Heart right ventricle (tissue), 16 donors: ENCODE data around the gene SMURF1. TPM values are rescaled to one million over a fixed set of nuclear protein-coding genes. Genes with fewer than 3 reads are reported as not detected.

Experiments used
- ATAC-seq, 8 donors: fragments of 200-7000 bp; cut with Tn5 transposase; one replicate each; pipeline ENCODE4 v1.9.1; 2020; ENCODE audit warnings: mild to moderate bottlenecking in 8 of 8, moderate library complexity in 8 of 8, moderate number of reproducible peaks in 1 of 8
- DNase-seq, 2 donors: peaks; one replicate each; pipeline ENCODE4 v3.0.0-alpha.2; 2020
- H3K27ac ChIP-seq, 10 donors: fragments of 200-600 bp; sonication (generic) in 2 of 10; one replicate each; pipeline versions ENCODE4 v1.5.0 to v1.8.0; 2020 to 2022; ENCODE audit warnings: mild to moderate bottlenecking in 3 of 10
- H3K27me3 ChIP-seq, 7 donors: fragments of 200-600 bp; one replicate each; pipeline ENCODE4 v1.8.0; 2021 to 2022; ENCODE audit warnings: mild to moderate bottlenecking in 2 of 7
- H3K36me3 ChIP-seq, 9 donors: fragments of 200-600 bp; sonication (generic) in 1 of 9; one replicate each; pipeline versions ENCODE4 v1.5.0 to v1.8.0; 2020 to 2022; ENCODE audit warnings: mild to moderate bottlenecking in 2 of 9
- H3K4me1 ChIP-seq, 9 donors: fragments of 200-600 bp; sonication (generic) in 1 of 9; one replicate each; pipeline versions ENCODE4 v1.5.0 to v1.8.0; 2020 to 2022; ENCODE audit warnings: mild to moderate bottlenecking in 4 of 9
- H3K4me3 ChIP-seq, 10 donors: fragments of 200-600 bp; sonication (generic) in 2 of 10; one replicate each; pipeline versions ENCODE4 v1.5.0 to v1.8.0; 2020 to 2022; ENCODE audit warnings: mild to moderate bottlenecking in 7 of 10, moderate library complexity in 2 of 10
- H3K9me3 ChIP-seq, 11 donors: fragments of 200-600 bp in 10 of 11; sonication (generic) in 2 of 11; one replicate each; pipeline versions ENCODE4 v1.5.0 to v1.8.0; 2013 to 2022; ENCODE audit warnings: mild to moderate bottlenecking in 2 of 11, control low read depth in 1 of 11, moderate library complexity in 1 of 11
- WGBS, 2 donors: extraction: QIAGEN DNeasy Blood & Tissue Kit; methylation state at CpG; one replicate each; pipeline ENCODE4 v1.1.7; 2013; ENCODE audit warnings: inconsistent platforms in 1 of 2; 5-methylcytosine and 5-hydroxymethylcytosine counted together
- intact Hi-C, 10 donors: fragments of 100-400 bp; cut with DNase I; formaldehyde crosslinking; loops; one replicate each; pipeline versions ENCODE4 v1.11.1 to v1.14.2; 2022
- polyA plus RNA-seq, 2 donors: library from polyadenylated mRNA; stranded (reverse); fragments of 200-250 nt; gene quantifications; one replicate each; pipeline ENCODE4 v1.2.3, GENCODE V29; 2013
- total RNA-seq, 10 donors: library from RNA; stranded (reverse); fragmentation: NEBNext Ultra II Directional in 3 of 10; extraction: Animal tissue kit (Norgen Biotek cat#: 25700) in 3 of 10; gene quantifications; one replicate each; pipeline versions ENCODE4 v1.2.1 to v1.2.4, GENCODE V29; 2021 to 2023
- TF ChIP-seq, protein P1 (sequence below), 9 donors: fragments of 200-600 bp; sonication (generic) in 2 of 9; IDR thresholded peaks; one replicate each; pipeline versions ENCODE4 v1.5.0 to v1.8.0; 2021 to 2022; ENCODE audit warnings: antibody characterized with exemption in 9 of 9, mild to moderate bottlenecking in 5 of 9, moderate library complexity in 1 of 9
- donor health status: Arrhythmogenic right ventricular cardiomyopathy.
- donor health status: ischemic (EF 13 %, LVEDD 7.1; RV severe dilation, severe dysfunction).
- donor health status: healthy with polysubstance abuse.
- donor health status: DM: no; HTN: yes; CAD: no.
- donor health status: DM: no; HTN: no; CAD: no.
- donor health status: ischemic (EF 25% LVEDD 6.9; RV normal size, moderate dysfunction).
- donor health status: ischemic (EF 25% LVEDD 5.7; RV mildly dilated, moderate dysfunction).
- donor health status: healthy.
- donor health status: DM: yes; HTN: yes; CAD: no.
- donor health status: Ischemic cardiomyopathy.
- donor health status: ischemic (EF 35%, LVEDD 5.7; RV mildly dilated, moderate dysfunction).
- donor health status: nonischemic (EF 11% LVEDD 7.7; RV severe dilation, severe dysfunction).
- donor health status: DM: yes; HTN: yes; CAD: no.
- donor health status: PGD.
- donor health status: ischemic (EF 29% LVEDD 5.4; RV normal size, mild dysfunction).
- donor health status: nonischemic (EF 23%, LVEDD 6.1; RV moderate dilation, normal function).

Gene SMURF1
- total and polyA plus RNA-seq, 12 donors: 4.2 to 14.7 (median 10.8) TPM

DNA sequence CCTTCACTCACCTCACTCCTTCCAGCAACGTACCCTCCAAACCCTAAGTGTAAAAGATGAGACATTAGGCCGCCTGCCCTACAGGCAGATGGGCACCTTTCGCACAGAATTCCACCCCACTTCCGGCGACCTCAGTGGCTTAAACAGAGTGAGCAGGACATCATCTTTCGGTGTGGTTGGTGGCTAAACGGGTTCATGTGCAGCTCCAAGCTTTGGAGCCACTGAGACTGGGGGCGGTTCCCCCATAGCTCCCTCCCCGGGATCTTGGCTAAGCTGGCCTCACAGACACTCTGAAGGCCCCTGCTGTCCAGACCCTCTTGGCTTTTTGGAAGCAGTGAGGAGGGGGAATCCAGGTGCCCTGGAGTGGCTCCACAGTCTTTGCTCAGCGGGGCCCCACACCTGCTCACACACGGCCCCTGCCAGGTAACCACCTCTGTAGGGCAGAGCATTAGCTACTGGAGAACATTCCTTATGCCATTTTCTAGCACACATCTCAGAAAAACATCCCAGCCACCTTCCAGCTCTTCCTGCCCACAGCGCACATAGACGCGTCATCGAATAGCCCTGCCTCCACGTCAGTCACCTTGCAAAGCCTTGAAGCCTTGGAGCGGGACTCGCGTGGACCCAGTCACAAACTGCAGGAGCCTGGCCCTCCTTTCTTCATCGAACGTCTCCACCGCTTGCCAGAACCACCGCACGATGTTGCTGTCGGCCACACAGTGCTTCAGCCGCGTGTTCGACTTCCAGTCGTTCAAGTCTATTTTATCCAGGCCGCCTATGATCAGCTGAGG lies 108.8 kb downstream of the SMURF1 start:
- TF ChIP-seq, protein P1, sequence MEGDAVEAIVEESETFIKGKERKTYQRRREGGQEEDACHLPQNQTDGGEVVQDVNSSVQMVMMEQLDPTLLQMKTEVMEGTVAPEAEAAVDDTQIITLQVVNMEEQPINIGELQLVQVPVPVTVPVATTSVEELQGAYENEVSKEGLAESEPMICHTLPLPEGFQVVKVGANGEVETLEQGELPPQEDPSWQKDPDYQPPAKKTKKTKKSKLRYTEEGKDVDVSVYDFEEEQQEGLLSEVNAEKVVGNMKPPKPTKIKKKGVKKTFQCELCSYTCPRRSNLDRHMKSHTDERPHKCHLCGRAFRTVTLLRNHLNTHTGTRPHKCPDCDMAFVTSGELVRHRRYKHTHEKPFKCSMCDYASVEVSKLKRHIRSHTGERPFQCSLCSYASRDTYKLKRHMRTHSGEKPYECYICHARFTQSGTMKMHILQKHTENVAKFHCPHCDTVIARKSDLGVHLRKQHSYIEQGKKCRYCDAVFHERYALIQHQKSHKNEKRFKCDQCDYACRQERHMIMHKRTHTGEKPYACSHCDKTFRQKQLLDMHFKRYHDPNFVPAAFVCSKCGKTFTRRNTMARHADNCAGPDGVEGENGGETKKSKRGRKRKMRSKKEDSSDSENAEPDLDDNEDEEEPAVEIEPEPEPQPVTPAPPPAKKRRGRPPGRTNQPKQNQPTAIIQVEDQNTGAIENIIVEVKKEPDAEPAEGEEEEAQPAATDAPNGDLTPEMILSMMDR (IDR thresholded peaks at IDR 0.05): no peak
- intact Hi-C loops: no loop called here
- ATAC-seq: no peak
- H3K4me3 ChIP-seq: no peak overlapping the region
- WGBS, 2 donors: 92 to 94% methylated on average over 30 of the region's 30 CpGs
- H3K27ac ChIP-seq: no peak overlapping the region
- H3K9me3 ChIP-seq: peaks cover 0 to 3% (median 0%) of the 10 kb centered on the region in 11 donors
- no peaks in the 10 kb centered on the region for H3K27me3 ChIP-seq
- peaks cover 10 to 100% (median 80%) of the 10 kb centered on the region in 9 donors for H3K36me3 ChIP-seq
- no peak for DNase-seq
- H3K4me1 ChIP-seq: peaks cover 0 to 27% (median 8%) of the 10 kb centered on the region in 9 donors

DNA sequence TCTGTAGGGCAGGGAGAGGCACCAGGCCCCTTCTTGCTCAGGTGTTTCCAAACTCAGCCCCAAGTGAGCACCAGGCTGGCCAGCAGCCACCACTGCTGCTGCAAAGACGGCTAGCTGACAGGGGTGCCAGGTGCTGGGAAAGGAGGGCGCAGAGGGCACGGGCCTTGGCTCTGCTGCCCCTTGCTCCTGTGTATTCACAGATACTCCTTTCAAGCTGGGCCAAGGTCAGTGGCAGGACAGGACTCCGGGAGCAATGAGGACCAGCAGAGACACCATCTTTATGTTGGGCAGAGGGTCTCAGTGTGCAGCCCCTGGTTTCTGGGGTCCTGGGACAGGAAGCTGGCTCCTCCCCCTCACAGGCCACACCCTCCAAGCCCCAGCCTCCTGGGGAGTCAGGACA lies 110.1 kb downstream of the SMURF1 start:
- no peaks in the 10 kb centered on the region for H3K27me3 ChIP-seq
- peaks cover 10 to 100% (median 83%) of the 10 kb centered on the region in 9 donors for H3K36me3 ChIP-seq
- TF ChIP-seq, protein P1 (IDR thresholded peaks at IDR 0.05): no peak
- DNase-seq (no peak), ATAC-seq (no peak)
- no peak overlapping the region for H3K4me3 ChIP-seq
- 67 to 78% methylated on average over 4 of the region's 4 CpGs for WGBS, 2 donors
- peaks cover 0 to 40% (median 19%) of the 10 kb centered on the region in 9 donors for H3K4me1 ChIP-seq
- intact Hi-C loops: no loop called here
- peak overlapping the region in 2 of 10 donors; percentile 30 to 31 for H3K27ac ChIP-seq
- H3K9me3 ChIP-seq: peaks cover 0 to 6% (median 0%) of the 10 kb centered on the region in 11 donors

DNA sequence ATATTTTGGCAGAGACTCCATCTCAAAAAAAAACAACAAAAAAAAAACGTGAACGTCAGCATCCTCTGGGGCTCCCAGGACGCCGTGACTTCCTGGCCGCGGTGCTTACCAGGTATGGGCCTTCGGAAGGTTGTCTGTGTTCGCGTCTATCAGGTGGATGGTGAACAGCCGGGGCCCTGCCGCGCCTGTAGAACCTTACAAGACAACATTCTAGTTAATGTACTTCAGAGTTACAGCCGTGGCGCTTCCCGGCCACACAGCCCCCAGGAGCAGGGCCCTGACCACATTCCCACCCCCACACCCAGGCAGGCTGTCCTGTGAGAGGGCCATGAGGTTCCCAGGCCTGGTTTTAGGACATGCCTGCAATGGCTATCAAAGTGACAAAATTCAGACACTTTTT lies 111.0 kb downstream of the SMURF1 start:
- ATAC-seq (no peak), DNase-seq (no peak)
- peaks cover 10 to 100% (median 82%) of the 10 kb centered on the region in 9 donors for H3K36me3 ChIP-seq
- H3K4me3 ChIP-seq: no peak overlapping the region
- TF ChIP-seq, protein P1 (IDR thresholded peaks at IDR 0.05): no peak
- intact Hi-C loops: no loop called here
- no peaks in the 10 kb centered on the region for H3K27me3 ChIP-seq
- WGBS, 2 donors: 81 to 85% methylated on average over 15 of the region's 15 CpGs
- H3K27ac ChIP-seq: peak overlapping the region in 1 of 10 donors; percentile 31
- peaks cover 0 to 41% (median 19%) of the 10 kb centered on the region in 9 donors for H3K4me1 ChIP-seq
- H3K9me3 ChIP-seq: peaks cover 0 to 6% (median 0%) of the 10 kb centered on the region in 11 donors

DNA sequence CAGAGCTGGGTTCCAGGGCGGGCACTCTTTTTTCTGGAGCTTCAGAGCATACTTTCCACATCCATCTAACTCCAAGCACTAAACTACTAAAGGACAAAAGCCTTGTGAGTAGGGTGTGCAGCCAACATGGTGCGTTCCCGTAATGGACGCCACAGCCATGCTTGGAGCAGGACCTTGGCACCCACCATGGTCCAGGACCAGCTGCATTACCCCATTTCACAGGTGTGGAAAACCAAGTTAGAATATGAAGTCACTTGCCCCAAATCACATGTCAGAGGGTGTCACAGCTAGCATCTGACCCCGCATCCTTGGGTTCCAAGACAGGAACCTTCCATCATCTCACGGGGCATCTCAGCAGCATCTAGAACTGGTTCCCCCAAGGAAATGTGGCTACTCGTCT lies 112.4 kb downstream of the SMURF1 start:
- no peaks in the 10 kb centered on the region for H3K27me3 ChIP-seq
- WGBS, 2 donors: 94 to 95% methylated on average over 7 of the region's 7 CpGs
- H3K4me3 ChIP-seq: no peak overlapping the region
- H3K4me1 ChIP-seq: peaks cover 0 to 33% (median 19%) of the 10 kb centered on the region in 9 donors
- H3K27ac ChIP-seq: peak overlapping the region; percentile 7 to 82 (median 68)
- DNase-seq: no peak
- H3K9me3 ChIP-seq: peaks cover 0 to 6% (median 0%) of the 10 kb centered on the region in 11 donors
- intact Hi-C loops: no loop called here
- TF ChIP-seq, protein P1 (IDR thresholded peaks at IDR 0.05): no peak
- peak in 1 of 8 donors; percentile 21 for ATAC-seq
- peaks cover 10 to 94% (median 77%) of the 10 kb centered on the region in 9 donors for H3K36me3 ChIP-seq
